SK-N-SH treated with all-trans-retinoic acid at 6 μM for 48 hours (cell line): ENCODE data around the gene LHFPL2.

Experiments used
- ATAC-seq: fragments of 200-7000 bp; cut with Tn5 transposase; 3 replicates; pipeline ENCODE4 v1.9.1; 2020; ENCODE audit warnings: mild to moderate bottlenecking, moderate library complexity
- ARNTL ChIP-seq: fragments of 450-650 bp; formaldehyde crosslinking; IDR thresholded peaks from 2 replicates; pipeline ENCODE4 v1.5.0; 2020; ENCODE audit warnings: low read depth, mild to moderate bottlenecking, moderate library complexity, borderline replicate concordance
- BACH2 ChIP-seq: fragments of 250-450 bp; sonication (Bioruptor Pico); IDR thresholded peaks from 2 replicates; pipeline ENCODE4 v1.9.0; 2021; ENCODE audit warnings: mild to moderate bottlenecking, borderline replicate concordance
- CREB5 ChIP-seq: fragments of 250-450 bp; sonication (Bioruptor Pico); IDR thresholded peaks from 2 replicates; pipeline ENCODE4 v1.5.1; 2020; ENCODE audit warnings: low read depth, mild to moderate bottlenecking, moderate library complexity
- CSDC2 ChIP-seq: fragments of 250-450 bp; sonication (Bioruptor Pico); IDR thresholded peaks from 2 replicates; pipeline ENCODE4 v1.5.0; 2020; ENCODE audit warnings: mild to moderate bottlenecking, moderate library complexity
- CSRNP3 ChIP-seq: fragments of 250-450 bp; sonication (Bioruptor Pico); IDR thresholded peaks from 2 replicates; pipeline ENCODE4 v1.5.1; 2021; ENCODE audit warnings: mild to moderate bottlenecking, moderate library complexity
- ESRRG ChIP-seq: fragments of 250-450 bp; sonication (Bioruptor Pico); IDR thresholded peaks from 2 replicates; pipeline ENCODE4 v1.6.1; 2021; ENCODE audit warnings: mild to moderate bottlenecking
- GLIS3 ChIP-seq: fragments of 250-450 bp; sonication (Bioruptor Pico); IDR thresholded peaks from 2 replicates; pipeline ENCODE4 v1.5.0; 2020; ENCODE audit warnings: mild to moderate bottlenecking, moderate library complexity
- ISL1 ChIP-seq: fragments of 250-450 bp; sonication (Bioruptor Pico); IDR thresholded peaks from 2 replicates; pipeline ENCODE4 v2.1.2; 2022; ENCODE audit warnings: mild to moderate bottlenecking, moderate library complexity
- OSR1 ChIP-seq: fragments of 250-450 bp; sonication (Bioruptor Pico); IDR thresholded peaks from 2 replicates; pipeline ENCODE4 v1.8.0; 2022; ENCODE audit warnings: moderate library complexity, mild to moderate bottlenecking, inconsistent platforms
- PATZ1 ChIP-seq: fragments of 250-450 bp; sonication (Bioruptor Pico); IDR thresholded peaks from 2 replicates; pipeline ENCODE4 v1.8.0; 2020; ENCODE audit warnings: mild to moderate bottlenecking, moderate library complexity, borderline replicate concordance
- POU6F1 ChIP-seq: fragments of 250-450 bp; sonication (Bioruptor Pico); IDR thresholded peaks from 2 replicates; pipeline ENCODE4 v1.8.0; 2021; ENCODE audit warnings: low read depth, mild to moderate bottlenecking, moderate library complexity, borderline replicate concordance
- PPARA ChIP-seq: fragments of 250-450 bp; sonication (Bioruptor Pico); IDR thresholded peaks from 2 replicates; pipeline ENCODE4 v1.5.0; 2020; ENCODE audit warnings: mild to moderate bottlenecking, borderline replicate concordance
- RARB ChIP-seq: fragments of 250-450 bp; sonication (Bioruptor Pico); IDR thresholded peaks from 2 replicates; pipeline ENCODE4 v1.8.0; 2021; ENCODE audit warnings: mild to moderate bottlenecking, moderate library complexity
- SNAI2 ChIP-seq: fragments of 250-450 bp; sonication (Bioruptor Pico); IDR thresholded peaks from 2 replicates; pipeline ENCODE4 v1.5.0; 2020; ENCODE audit warnings: mild to moderate bottlenecking, moderate library complexity
- TCF4 ChIP-seq: fragments of 250-450 bp; sonication (Bioruptor Pico); IDR thresholded peaks from 2 replicates; pipeline ENCODE4 v1.8.0; 2021; ENCODE audit warnings: mild to moderate bottlenecking, moderate library complexity, borderline replicate concordance
- TOX ChIP-seq: fragments of 250-450 bp; sonication (Bioruptor Pico); IDR thresholded peaks from 2 replicates; pipeline ENCODE4 v1.8.0; 2021; ENCODE audit warnings: mild to moderate bottlenecking, moderate library complexity, borderline replicate concordance
- TSHZ2 ChIP-seq: fragments of 250-450 bp; sonication (Bioruptor Pico); IDR thresholded peaks from 2 replicates; pipeline ENCODE4 v1.5.0; 2020; ENCODE audit warnings: mild to moderate bottlenecking, moderate library complexity
- ZFP30 ChIP-seq: fragments of 450-650 bp; formaldehyde crosslinking; IDR thresholded peaks from 2 replicates; pipeline ENCODE4 v1.5.0; 2022; ENCODE audit warnings: mild to moderate bottlenecking, moderate library complexity
- ZNF70 ChIP-seq: fragments of 450-650 bp; formaldehyde crosslinking; IDR thresholded peaks from 2 replicates; pipeline ENCODE4 v1.5.0; 2020; ENCODE audit warnings: mild to moderate bottlenecking, moderate library complexity

The LHFPL2 gene

GRCh38 chr5:78508186-78508765 lies 140.3 kb downstream of the LHFPL2 start:
- ATAC-seq: no peak
- no peak for TF ChIP-seq CREB5 (CRISPR knock-in tag)
- no peak for TF ChIP-seq ESRRG (CRISPR knock-in tag)

- no peak for TF ChIP-seq ISL1 (CRISPR knock-in tag)
- TF ChIP-seq GLIS3: no peak
- TF ChIP-seq ARNTL (CRISPR knock-in tag): no peak
- no peak for TF ChIP-seq ESRRG (CRISPR knock-in tag)
- TF ChIP-seq SNAI2 (CRISPR knock-in tag): no peak
- TF ChIP-seq PPARA (CRISPR knock-in tag): no peak
- TF ChIP-seq POU6F1: no peak
- no peak for TF ChIP-seq BACH2 (CRISPR knock-in tag)
- TF ChIP-seq CSDC2 (CRISPR knock-in tag): no peak
- TF ChIP-seq ZFP30 (CRISPR knock-in tag): no peak
- no peak for TF ChIP-seq TSHZ2 (CRISPR knock-in tag)
- TF ChIP-seq CSRNP3: no peak
- TF ChIP-seq TCF4 (CRISPR knock-in tag): no peak
- TF ChIP-seq TOX (CRISPR knock-in tag): no peak
- TF ChIP-seq OSR1 (CRISPR knock-in tag): no peak
- no peak for TF ChIP-seq ZNF70 (CRISPR knock-in tag)
- no peak for TF ChIP-seq RARB (CRISPR knock-in tag)
- TF ChIP-seq PATZ1: no peak
- TF ChIP-seq, all 23 proteins: peak for 0
- no peak for ATAC-seq
Observed at GRCh38 chr5:78507531-78507930, 141.0 kb downstream of the LHFPL2 start.

GRCh38 chr5:78506261-78507024 lies 142.1 kb downstream of the LHFPL2 start:
- peak; percentile 32 for ATAC-seq
- TF ChIP-seq ISL1 (CRISPR knock-in tag) (0 out of 2 replicates have a peak, but pooled peaks have one; percentile 7), RARB (CRISPR knock-in tag) (no peak), BACH2 (CRISPR knock-in tag) (no peak), PATZ1 (no peak), ZFP30 (CRISPR knock-in tag) (no peak)
